ENCODE results near the gene XAGE2. TPM values are rescaled to one million over a fixed set of nuclear protein-coding genes. Genes with fewer than 3 reads are reported as not detected.

The XAGE2 gene
- total and polyA plus RNA-seq, 2 experiments from 2014 or later = not detected

- H4K20me1 ChIP-seq (replicated peaks; ENCODE audit: insufficient read depth) = no peaks in the 10 kb centered on the region
- Mint-ChIP-seq H3K36me3 (ENCODE audit: low read depth) (no peaks in the 10 kb centered on the region), H3K4me1 (peaks cover 23% of the 10 kb centered on the region), H3K9me3 (no peaks in the 10 kb centered on the region), H3K27me3 (ENCODE audit: insufficient read depth, low read depth, poor library complexity) (no peaks in the 10 kb centered on the region), H3K4me3 (peak overlapping the region; percentile 33; the same call in 1 of the 3 replicates), H3K27ac (no peak overlapping the region)
- no peak overlapping the region for H3K27ac ChIP-seq (ENCODE audit: low read depth)
- no peak overlapping the region for H3K4me2 ChIP-seq
- no peaks in the 10 kb centered on the region for H3K27me3 ChIP-seq (ENCODE audit: insufficient read depth)
- no peaks in the 10 kb centered on the region for H3F3A ChIP-seq (replicated peaks; ENCODE audit: low read depth)
- no peaks in the 10 kb centered on the region for H3K79me2 ChIP-seq (replicated peaks; ENCODE audit: insufficient read depth)
- no peak overlapping the region for H3K4me3 ChIP-seq
- peaks cover 21% of the 10 kb centered on the region; the same call in 1 of the 2 replicates for H3K4me1 ChIP-seq (ENCODE audit: insufficient read depth)
- peak overlapping the region; percentile 63; the same call in 1 of the 2 replicates for H2AFZ ChIP-seq
- H3K36me3 ChIP-seq (ENCODE audit: insufficient read depth) = no peaks in the 10 kb centered on the region
- no peaks in the 10 kb centered on the region for H3K9me2 ChIP-seq (ENCODE audit: insufficient read depth)
- no peak for TF ChIP-seq REST (IDR thresholded peaks at IDR 0.05; ENCODE audit: unreplicated experiment)
- TF ChIP-seq EZH2phosphoT487 (IDR thresholded peaks at IDR 0.05; ENCODE audit: unreplicated experiment) = no peak
- no peak for TF ChIP-seq ZNF331 (CRISPR knock-in tag; IDR thresholded peaks at IDR 0.05; ENCODE audit: low read depth)
- TF ChIP-seq ETS1 (IDR thresholded peaks at IDR 0.05) = no peak
- no peak for TF ChIP-seq CREB1 (CRISPR knock-in tag; IDR thresholded peaks at IDR 0.05; ENCODE audit: low read depth)
- no peak for TF ChIP-seq EZH2 (IDR thresholded peaks at IDR 0.05; ENCODE audit: low read depth, unreplicated experiment)
- no peak for TF ChIP-seq ZNF114 (CRISPR knock-in tag; IDR thresholded peaks at IDR 0.05)
- no peak for TF ChIP-seq POLR2AphosphoS5 (IDR thresholded peaks at IDR 0.05; ENCODE audit: low read depth)
- TF ChIP-seq STAT1 (IDR thresholded peaks at IDR 0.05; ENCODE audit: unreplicated experiment) = no peak
- TF ChIP-seq CTCF (conservative IDR thresholded peaks at IDR 0.05; ENCODE audit: low read depth in 2 of 2) = no peak
- no peak for TF ChIP-seq JUNB (IDR thresholded peaks at IDR 0.05; ENCODE audit: unreplicated experiment)
- no peak for TF ChIP-seq NANOG (IDR thresholded peaks at IDR 0.05; ENCODE audit: borderline replicate concordance)
- ATAC-seq (peak; percentile 45; the same call in 1 of the 3 replicates), DNase-seq (ENCODE audit: low spot score) (peak; percentile 4)
These were observed 15.0 kb upstream of the XAGE2 start for GRCh38 chrX:52353838-52354237.
